ENCODE results near the gene MAML3.

Gene MAML3

DNA sequence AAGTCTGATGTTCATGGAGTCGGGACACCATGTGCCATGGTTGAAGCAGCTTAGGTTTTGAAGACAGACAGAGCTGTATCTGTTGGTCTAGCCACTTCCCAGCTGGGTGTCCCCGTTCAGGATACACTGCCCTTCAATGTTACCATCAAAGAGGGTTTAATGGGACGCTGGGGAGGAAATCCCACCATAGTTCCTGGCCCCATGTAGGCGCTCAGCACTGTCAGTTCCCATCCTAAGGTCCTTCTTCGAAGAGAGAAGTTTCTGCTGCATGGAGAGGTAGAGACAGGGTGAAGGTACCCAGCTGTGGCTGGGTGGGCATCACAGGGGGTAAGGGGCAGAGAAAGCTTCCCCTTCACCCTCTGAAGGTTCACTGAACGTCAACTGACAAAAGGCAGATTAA is 484.6 kb downstream of the MAML3 start:
- DNase-seq = no peak

DNA sequence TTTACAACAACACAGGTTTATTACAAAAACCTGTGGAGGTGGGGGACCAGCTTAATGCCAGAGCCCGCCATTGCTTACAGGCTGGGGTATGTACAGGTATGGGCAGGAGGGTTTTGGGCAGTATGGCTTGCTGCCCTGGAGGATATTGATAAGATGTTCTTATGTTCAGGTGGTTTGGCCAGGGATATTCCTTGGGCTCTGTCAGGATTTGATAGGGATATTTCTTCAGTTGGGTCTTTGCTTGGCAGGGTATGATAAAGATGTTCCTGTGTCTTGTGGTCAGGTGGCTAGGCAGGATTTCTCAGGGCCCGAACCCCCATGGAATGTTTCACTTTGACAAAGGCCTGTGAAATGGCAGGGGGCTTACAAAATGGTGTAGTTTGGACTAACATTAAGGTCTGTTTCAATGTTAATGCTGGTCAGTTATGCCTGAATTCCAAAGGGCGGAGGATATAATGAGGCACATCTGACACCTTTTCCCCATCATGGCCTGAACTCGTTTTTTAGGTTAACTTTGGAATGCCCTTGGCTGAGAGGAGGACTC is 485.3 kb downstream of the MAML3 start:
- no peak for DNase-seq

DNA sequence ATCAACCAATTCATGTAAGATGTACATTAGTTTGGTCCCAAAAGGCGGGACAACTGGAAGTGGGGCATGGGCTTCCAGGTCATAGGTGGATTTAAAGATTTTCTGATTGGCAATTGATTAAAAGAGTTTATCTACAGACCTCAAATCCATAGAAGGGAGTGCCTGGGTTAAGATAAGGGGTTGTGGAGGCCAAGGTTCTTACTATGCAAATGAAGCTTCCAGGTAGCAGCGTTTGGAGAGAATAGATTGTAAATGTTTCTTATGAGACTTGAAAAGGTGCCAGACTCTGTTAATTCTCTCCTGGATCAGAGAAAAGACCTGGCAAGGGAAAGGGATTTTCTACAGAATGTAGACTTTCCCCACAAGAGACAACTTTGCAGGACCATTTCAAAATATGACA is 485.9 kb downstream of the MAML3 start:
- no peak for DNase-seq
